ENCODE data around the gene ARTN.

ARTN gene

GRCh38 chr1:43962324-43962723, 28.7 kb downstream of the ARTN start:
- H3K4me3 ChIP-seq (ENCODE audit: low read length): no peak overlapping the region
- DNase-seq (ENCODE audit: low read depth): no peak
- TF ChIP-seq CTCF (IDR thresholded peaks at IDR 0.05; ENCODE audit: insufficient read depth, low read depth, low read length, missing control alignments): no peak

GRCh38 chr1:43963006-43963405, 29.4 kb downstream of the ARTN start:
- H3K4me3 ChIP-seq (ENCODE audit: low read length): no peak overlapping the region
- no peak for DNase-seq (ENCODE audit: low read depth)
- TF ChIP-seq CTCF (IDR thresholded peaks at IDR 0.05; ENCODE audit: insufficient read depth, low read depth, low read length, missing control alignments): no peak

DNA sequence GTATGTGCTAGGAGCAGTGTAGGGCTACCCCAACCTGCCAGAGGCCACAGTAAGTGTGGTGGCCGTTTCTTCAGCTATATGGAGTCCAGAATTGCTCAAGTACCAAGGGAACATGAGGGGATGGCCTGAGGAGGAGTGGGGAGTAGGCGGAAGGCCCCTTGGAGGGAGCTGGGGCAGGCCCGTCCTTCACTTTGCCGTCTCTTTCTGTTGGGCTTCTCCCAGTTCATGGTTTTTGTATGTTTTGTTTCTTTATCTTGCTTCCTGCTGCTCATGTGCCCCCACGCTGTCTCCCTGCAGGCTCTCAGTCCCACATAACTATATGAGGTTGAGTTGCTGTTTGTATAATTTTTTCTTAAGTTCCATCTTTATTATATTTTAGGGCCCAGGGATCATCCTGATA, 30.3 kb downstream of the ARTN start:
- TF ChIP-seq CTCF (IDR thresholded peaks at IDR 0.05; ENCODE audit: insufficient read depth, low read depth, low read length, missing control alignments): no peak
- no peak overlapping the region for H3K4me3 ChIP-seq (ENCODE audit: low read length)

GRCh38 chr1:43965316-43965715, 31.7 kb downstream of the ARTN start:
- H3K4me3 ChIP-seq (ENCODE audit: low read length): no peak overlapping the region
- no peak for DNase-seq (ENCODE audit: low read depth)
- TF ChIP-seq CTCF (IDR thresholded peaks at IDR 0.05; ENCODE audit: insufficient read depth, low read depth, low read length, missing control alignments): no peak

More for the DNA sequence above, 30.3 kb downstream of the ARTN start:
- no peak for DNase-seq (ENCODE audit: low read depth)

- H3K4me3 ChIP-seq (ENCODE audit: low read length): no peak overlapping the region
- DNase-seq (ENCODE audit: low read depth): peak; percentile 54
- TF ChIP-seq CTCF (IDR thresholded peaks at IDR 0.05; ENCODE audit: insufficient read depth, low read depth, low read length, missing control alignments): no peak
Measured at GRCh38 chr1:43968348-43968948, 34.8 kb downstream of the ARTN start.

GRCh38 chr1:43969416-43969745, 35.8 kb downstream of the ARTN start:
- no peak for DNase-seq (ENCODE audit: low read depth)
- H3K4me3 ChIP-seq (ENCODE audit: low read length): peak overlapping the region; percentile 68
- TF ChIP-seq CTCF (IDR thresholded peaks at IDR 0.05; ENCODE audit: insufficient read depth, low read depth, low read length, missing control alignments): no peak

DNA sequence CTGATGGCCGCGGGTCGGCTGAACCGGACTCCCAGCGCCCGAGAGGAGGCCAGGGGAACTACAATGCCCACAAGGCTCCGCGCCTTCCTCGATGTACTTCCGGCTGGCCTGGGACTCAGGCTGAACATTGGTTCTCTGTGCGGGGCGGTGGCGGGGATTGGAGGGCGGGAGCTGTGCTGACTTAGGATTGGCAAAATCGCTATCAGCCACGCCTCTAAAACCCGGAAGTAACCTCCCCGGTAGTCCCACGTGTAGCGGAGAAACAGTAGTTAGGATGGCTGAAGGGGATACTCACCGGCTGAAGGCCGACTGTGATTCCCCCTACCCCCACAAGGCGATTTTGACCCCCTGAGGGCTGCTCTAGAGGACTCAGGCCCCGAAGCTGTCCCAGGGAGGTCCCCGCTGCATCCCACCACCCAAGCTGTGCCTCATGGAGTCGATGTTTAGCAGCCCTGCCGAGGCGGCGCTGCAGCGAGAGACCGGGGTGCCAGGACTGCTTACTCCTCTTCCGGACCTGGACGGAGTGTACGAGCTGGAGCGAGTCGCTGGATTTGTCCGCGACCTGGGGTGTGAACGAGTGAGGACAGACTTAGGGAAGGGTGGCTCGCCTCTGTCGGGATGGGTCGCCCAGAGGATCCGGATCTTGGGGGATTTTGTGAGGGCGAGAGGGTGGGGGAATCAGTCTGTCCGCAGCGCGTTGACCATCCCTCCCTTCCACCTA, 36.3 kb downstream of the ARTN start, which contains the start of gene DPH2:
Gene DPH2, plus strand, starts transcription at position 265 of the 721 bp plus-strand sequence. Its CDS starts 166 bp downstream, at position 431.
- peak; percentile 99 for DNase-seq (ENCODE audit: low read depth)
- H3K4me3 ChIP-seq (ENCODE audit: low read length): peak within 1 kb of the TSS; percentile 68
- no peak for TF ChIP-seq CTCF (IDR thresholded peaks at IDR 0.05; ENCODE audit: insufficient read depth, low read depth, low read length, missing control alignments)
